Measurements from ENCODE around the gene P2RX7.

Gene P2RX7

DNA sequence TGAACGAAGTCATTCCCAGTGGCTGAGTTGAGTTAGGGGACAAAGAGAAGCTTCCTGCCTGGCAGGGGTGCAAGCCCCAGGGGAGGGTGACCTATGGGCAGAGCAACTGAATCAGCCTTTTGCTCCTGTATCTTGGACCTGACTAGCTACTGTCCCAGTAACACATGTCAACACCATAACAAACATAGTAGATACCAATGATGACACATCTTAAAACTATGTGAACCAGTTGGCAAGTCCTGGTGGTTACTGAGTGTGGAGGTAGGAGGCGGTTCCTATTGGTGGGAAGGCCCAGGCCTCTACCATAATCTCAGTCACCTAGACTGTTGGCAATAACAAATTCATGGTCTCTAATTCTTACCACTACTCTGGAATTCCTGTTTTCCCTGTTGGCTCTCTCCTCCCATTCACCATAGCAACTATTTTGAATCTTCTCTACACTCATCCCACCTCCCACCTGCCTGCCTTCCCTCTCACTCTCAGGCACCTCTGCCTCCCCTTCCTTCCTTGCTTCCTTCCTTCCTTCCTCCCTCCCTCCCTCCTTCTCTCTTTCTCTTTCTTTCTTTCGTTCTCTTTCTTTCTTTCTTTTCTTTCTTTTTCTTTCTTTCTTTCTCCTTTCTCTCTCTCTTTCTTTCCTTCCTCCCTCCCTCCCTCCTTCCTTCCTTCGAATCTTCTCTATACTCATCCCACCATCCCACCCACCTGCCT lies 8.1 kb upstream of the P2RX7 start:
- Histone ChIP-seq H3K4me1 (ENCODE audit: control insufficient read depth, insufficient read depth, low read length) (peaks cover 11% of the 10 kb centered on the region), H3K9ac (ENCODE audit: low read length) (no peak overlapping the region), H3K36me3 (ENCODE audit: control insufficient read depth, insufficient read depth, low read length, severe bottlenecking) (no peaks in the 10 kb centered on the region), H3K27me3 (replicated peaks; ENCODE audit: control insufficient read depth, insufficient read depth, low read length) (peaks cover 47% of the 10 kb centered on the region), H3K4me3 (ENCODE audit: low read length) (no peak overlapping the region), H3K9me3 (ENCODE audit: control insufficient read depth, low read length) (no peaks in the 10 kb centered on the region)
- DNase-seq (ENCODE audit: low read depth) = peak; percentile 16

GRCh38 chr12:121127501-121127900 lies 5.2 kb upstream of the P2RX7 start:
- Histone ChIP-seq H3K4me1 (ENCODE audit: control insufficient read depth, insufficient read depth, low read length) (peaks cover 13% of the 10 kb centered on the region), H3K9ac (ENCODE audit: low read length) (no peak overlapping the region), H3K4me3 (ENCODE audit: low read length) (no peak overlapping the region), H3K36me3 (ENCODE audit: control insufficient read depth, insufficient read depth, low read length, severe bottlenecking) (no peaks in the 10 kb centered on the region), H3K9me3 (ENCODE audit: control insufficient read depth, low read length) (no peaks in the 10 kb centered on the region), H3K27me3 (replicated peaks; ENCODE audit: control insufficient read depth, insufficient read depth, low read length) (peaks cover 30% of the 10 kb centered on the region)
- DNase-seq (ENCODE audit: low read depth) = no peak

- peak overlapping the region; percentile 13 for H3K9ac ChIP-seq (ENCODE audit: low read length)
- peaks cover 18% of the 10 kb centered on the region for H3K27me3 ChIP-seq (replicated peaks; ENCODE audit: control insufficient read depth, insufficient read depth, low read length)
- H3K4me1 ChIP-seq (ENCODE audit: control insufficient read depth, insufficient read depth, low read length) = peaks cover 20% of the 10 kb centered on the region
- peak overlapping the region; percentile 54 for H3K4me3 ChIP-seq (ENCODE audit: low read length)
- no peak for DNase-seq (ENCODE audit: low read depth)
- H3K36me3 ChIP-seq (ENCODE audit: control insufficient read depth, insufficient read depth, low read length, severe bottlenecking) = no peaks in the 10 kb centered on the region
- H3K9me3 ChIP-seq (ENCODE audit: control insufficient read depth, low read length) = no peaks in the 10 kb centered on the region
These were observed 3.5 kb upstream of the P2RX7 start for GRCh38 chr12:121128908-121129810.

- Histone ChIP-seq H3K36me3 (ENCODE audit: control insufficient read depth, insufficient read depth, low read length, severe bottlenecking) (no peaks in the 10 kb centered on the region), H3K4me1 (ENCODE audit: control insufficient read depth, insufficient read depth, low read length) (peaks cover 17% of the 10 kb centered on the region), H3K4me3 (ENCODE audit: low read length) (no peak overlapping the region), H3K9ac (ENCODE audit: low read length) (peak overlapping the region; percentile 13), H3K9me3 (ENCODE audit: control insufficient read depth, low read length) (no peaks in the 10 kb centered on the region), H3K27me3 (replicated peaks; ENCODE audit: control insufficient read depth, insufficient read depth, low read length) (peaks cover 18% of the 10 kb centered on the region)
- no peak for DNase-seq (ENCODE audit: low read depth)
These were observed 2.9 kb upstream of the P2RX7 start for GRCh38 chr12:121129811-121130147.

DNA sequence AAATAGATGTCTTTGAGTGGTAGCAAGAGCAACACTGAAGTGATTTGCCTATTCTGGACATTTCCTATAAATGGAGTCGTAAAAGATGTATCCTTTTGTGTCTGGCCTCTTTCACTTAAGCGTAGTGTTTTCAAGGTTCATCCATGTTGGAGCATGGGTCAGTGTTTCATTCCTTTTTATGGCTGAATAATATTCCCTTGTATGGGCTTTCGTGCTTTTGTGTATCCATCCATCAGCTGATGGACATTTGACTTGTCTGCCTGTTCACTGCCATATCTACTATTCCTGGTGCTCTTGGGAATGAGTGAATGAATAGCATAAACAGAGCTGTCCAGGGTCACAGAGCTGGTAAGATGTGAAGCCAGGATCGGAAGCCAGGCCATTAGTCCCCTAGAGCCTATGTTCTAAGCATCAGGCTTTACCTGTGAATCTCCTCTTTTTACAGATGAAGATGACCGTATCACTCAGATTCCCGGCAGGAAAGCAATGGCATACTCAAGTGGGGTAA lies 1.8 kb upstream of the P2RX7 start:
- no peak overlapping the region for H3K9ac ChIP-seq (ENCODE audit: low read length)
- no peaks in the 10 kb centered on the region for H3K36me3 ChIP-seq (ENCODE audit: control insufficient read depth, insufficient read depth, low read length, severe bottlenecking)
- DNase-seq (ENCODE audit: low read depth) = no peak
- no peak overlapping the region for H3K4me3 ChIP-seq (ENCODE audit: low read length)
- no peaks in the 10 kb centered on the region for H3K9me3 ChIP-seq (ENCODE audit: control insufficient read depth, low read length)
- peaks cover 13% of the 10 kb centered on the region for H3K27me3 ChIP-seq (replicated peaks; ENCODE audit: control insufficient read depth, insufficient read depth, low read length)
- H3K4me1 ChIP-seq (ENCODE audit: control insufficient read depth, insufficient read depth, low read length) = peaks cover 17% of the 10 kb centered on the region

- no peak for DNase-seq (ENCODE audit: low read depth)
- H3K9ac ChIP-seq (ENCODE audit: low read length) = no peak overlapping the region
- peaks cover 9% of the 10 kb centered on the region for H3K27me3 ChIP-seq (replicated peaks; ENCODE audit: control insufficient read depth, insufficient read depth, low read length)
- H3K36me3 ChIP-seq (ENCODE audit: control insufficient read depth, insufficient read depth, low read length, severe bottlenecking) = no peaks in the 10 kb centered on the region
- no peaks in the 10 kb centered on the region for H3K9me3 ChIP-seq (ENCODE audit: control insufficient read depth, low read length)
- H3K4me3 ChIP-seq (ENCODE audit: low read length) = no peak overlapping the region
- H3K4me1 ChIP-seq (ENCODE audit: control insufficient read depth, insufficient read depth, low read length) = peaks cover 17% of the 10 kb centered on the region
These were observed 735 bp upstream of the P2RX7 start for GRCh38 chr12:121131941-121132341.

GRCh38 chr12:121133838-121134237 lies 1.2 kb downstream of the P2RX7 start:
- Histone ChIP-seq H3K9ac (ENCODE audit: low read length) (no peak overlapping the region), H3K4me3 (ENCODE audit: low read length) (no peak overlapping the region), H3K36me3 (ENCODE audit: control insufficient read depth, insufficient read depth, low read length, severe bottlenecking) (no peaks in the 10 kb centered on the region), H3K4me1 (ENCODE audit: control insufficient read depth, insufficient read depth, low read length) (peaks cover 17% of the 10 kb centered on the region), H3K27me3 (replicated peaks; ENCODE audit: control insufficient read depth, insufficient read depth, low read length) (peaks cover 4% of the 10 kb centered on the region), H3K9me3 (ENCODE audit: control insufficient read depth, low read length) (no peaks in the 10 kb centered on the region)
- DNase-seq (ENCODE audit: low read depth) = no peak

GRCh38 chr12:121135320-121135719 lies 2.6 kb downstream of the P2RX7 start:
- Histone ChIP-seq H3K36me3 (ENCODE audit: control insufficient read depth, insufficient read depth, low read length, severe bottlenecking) (no peaks in the 10 kb centered on the region), H3K4me1 (ENCODE audit: control insufficient read depth, insufficient read depth, low read length) (peaks cover 11% of the 10 kb centered on the region), H3K27me3 (replicated peaks; ENCODE audit: control insufficient read depth, insufficient read depth, low read length) (peaks cover 4% of the 10 kb centered on the region)

DNA sequence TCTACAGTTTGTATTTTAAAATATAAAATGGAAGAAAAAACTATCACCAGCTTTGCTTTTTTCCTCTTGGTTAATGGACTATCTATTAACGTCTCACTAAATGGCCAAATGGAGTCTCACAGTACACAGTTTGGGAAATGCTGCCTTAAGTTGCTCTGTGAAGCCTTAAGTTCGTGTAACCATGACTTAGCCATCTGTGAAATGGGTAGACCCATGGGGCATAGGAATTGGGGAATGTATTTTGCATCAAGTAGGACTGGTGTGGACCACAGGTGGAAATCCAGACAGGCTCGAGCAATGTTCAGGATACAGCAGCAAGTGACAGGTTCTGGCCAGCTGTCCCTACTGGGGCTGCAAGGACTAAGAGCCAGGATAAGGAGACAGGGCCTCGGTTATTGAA lies 4.8 kb downstream of the P2RX7 start:
- Histone ChIP-seq H3K9ac (ENCODE audit: low read length) (no peak overlapping the region), H3K27me3 (replicated peaks; ENCODE audit: control insufficient read depth, insufficient read depth, low read length) (no peaks in the 10 kb centered on the region), H3K4me3 (ENCODE audit: low read length) (no peak overlapping the region), H3K4me1 (ENCODE audit: control insufficient read depth, insufficient read depth, low read length) (peaks cover 9% of the 10 kb centered on the region), H3K36me3 (ENCODE audit: control insufficient read depth, insufficient read depth, low read length, severe bottlenecking) (no peaks in the 10 kb centered on the region), H3K9me3 (ENCODE audit: control insufficient read depth, low read length) (peaks cover 10% of the 10 kb centered on the region)
- no peak for DNase-seq (ENCODE audit: low read depth)

More at GRCh38 chr12:121135320-121135719, 2.6 kb downstream of the P2RX7 start:
- no peak overlapping the region for H3K9ac ChIP-seq (ENCODE audit: low read length)
- no peaks in the 10 kb centered on the region for H3K9me3 ChIP-seq (ENCODE audit: control insufficient read depth, low read length)
- no peak for DNase-seq (ENCODE audit: low read depth)
- H3K4me3 ChIP-seq (ENCODE audit: low read length) = no peak overlapping the region

DNA sequence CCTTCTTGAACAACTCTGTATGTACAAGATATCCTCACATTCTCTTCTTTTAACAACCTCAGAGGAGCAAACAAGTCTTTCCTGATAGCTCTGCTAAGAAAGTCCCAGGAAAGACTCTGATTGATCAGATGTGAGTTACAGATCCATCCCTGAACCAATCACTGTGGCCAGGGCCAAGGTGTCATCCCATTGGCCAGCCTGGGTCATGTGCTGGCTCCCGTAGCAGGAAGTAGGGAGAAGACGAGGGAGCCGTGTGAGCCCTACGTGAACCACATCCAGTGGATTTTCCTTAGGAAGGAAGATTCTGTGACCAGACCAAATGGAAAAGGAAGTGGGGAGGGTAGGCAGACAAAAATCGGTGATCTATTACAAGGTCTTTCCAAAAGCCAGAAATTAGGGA lies 5.6 kb downstream of the P2RX7 start:
- no peak for DNase-seq (ENCODE audit: low read depth)
- H3K9me3 ChIP-seq (ENCODE audit: control insufficient read depth, low read length) = peaks cover 11% of the 10 kb centered on the region
- H3K36me3 ChIP-seq (ENCODE audit: control insufficient read depth, insufficient read depth, low read length, severe bottlenecking) = no peaks in the 10 kb centered on the region
- H3K27me3 ChIP-seq (replicated peaks; ENCODE audit: control insufficient read depth, insufficient read depth, low read length) = no peaks in the 10 kb centered on the region
- H3K9ac ChIP-seq (ENCODE audit: low read length) = no peak overlapping the region
- H3K4me1 ChIP-seq (ENCODE audit: control insufficient read depth, insufficient read depth, low read length) = peaks cover 3% of the 10 kb centered on the region
- no peak overlapping the region for H3K4me3 ChIP-seq (ENCODE audit: low read length)

DNA sequence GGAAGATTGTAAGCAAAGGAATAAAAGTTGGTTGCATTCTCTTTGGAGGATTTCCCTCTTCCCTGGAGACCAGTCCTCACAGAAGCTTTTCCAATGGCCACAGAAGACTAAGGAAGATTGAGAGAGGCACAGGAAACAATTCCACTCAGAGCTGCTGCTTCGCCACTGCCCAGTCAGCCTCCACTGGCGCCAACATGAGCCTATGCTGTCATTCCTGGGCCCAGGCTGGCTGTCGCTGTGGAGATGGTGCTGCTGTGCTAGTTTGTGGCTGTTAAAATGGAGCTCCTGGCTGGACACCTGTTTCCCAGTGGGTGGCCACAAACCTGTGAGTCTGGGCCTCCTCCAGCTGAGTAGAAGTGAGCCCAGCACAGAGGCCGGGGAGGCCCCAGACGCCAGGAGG lies 6.6 kb downstream of the P2RX7 start:
- H3K4me3 ChIP-seq (ENCODE audit: low read length) = no peak overlapping the region
- no peak for DNase-seq (ENCODE audit: low read depth)
- H3K9me3 ChIP-seq (ENCODE audit: control insufficient read depth, low read length) = peaks cover 11% of the 10 kb centered on the region
- H3K36me3 ChIP-seq (ENCODE audit: control insufficient read depth, insufficient read depth, low read length, severe bottlenecking) = no peaks in the 10 kb centered on the region
- no peaks in the 10 kb centered on the region for H3K27me3 ChIP-seq (replicated peaks; ENCODE audit: control insufficient read depth, insufficient read depth, low read length)
- no peak overlapping the region for H3K9ac ChIP-seq (ENCODE audit: low read length)
- peaks cover 6% of the 10 kb centered on the region for H3K4me1 ChIP-seq (ENCODE audit: control insufficient read depth, insufficient read depth, low read length)
